ENCODE results near the gene CIROP.

CIROP gene

DNA sequence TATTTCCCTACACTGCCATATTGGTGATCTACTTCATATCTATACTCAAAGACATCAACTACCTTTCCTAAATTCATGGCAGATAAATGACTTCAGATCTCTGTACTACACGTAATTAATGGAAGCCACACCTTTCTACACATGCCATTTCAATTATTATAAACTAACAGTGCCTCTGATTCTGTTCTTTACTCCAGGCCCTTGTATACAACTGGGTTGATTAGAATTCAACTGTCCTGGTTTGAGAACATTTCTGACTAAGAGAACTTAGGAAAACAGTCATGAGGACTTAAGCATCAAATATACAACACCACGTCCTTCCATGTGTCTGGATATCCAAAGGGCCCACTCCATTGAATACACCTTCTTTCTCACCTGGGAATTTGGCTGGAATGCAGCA lies 11.7 kb downstream of the CIROP start:
- DNase-seq = no peak

DNA sequence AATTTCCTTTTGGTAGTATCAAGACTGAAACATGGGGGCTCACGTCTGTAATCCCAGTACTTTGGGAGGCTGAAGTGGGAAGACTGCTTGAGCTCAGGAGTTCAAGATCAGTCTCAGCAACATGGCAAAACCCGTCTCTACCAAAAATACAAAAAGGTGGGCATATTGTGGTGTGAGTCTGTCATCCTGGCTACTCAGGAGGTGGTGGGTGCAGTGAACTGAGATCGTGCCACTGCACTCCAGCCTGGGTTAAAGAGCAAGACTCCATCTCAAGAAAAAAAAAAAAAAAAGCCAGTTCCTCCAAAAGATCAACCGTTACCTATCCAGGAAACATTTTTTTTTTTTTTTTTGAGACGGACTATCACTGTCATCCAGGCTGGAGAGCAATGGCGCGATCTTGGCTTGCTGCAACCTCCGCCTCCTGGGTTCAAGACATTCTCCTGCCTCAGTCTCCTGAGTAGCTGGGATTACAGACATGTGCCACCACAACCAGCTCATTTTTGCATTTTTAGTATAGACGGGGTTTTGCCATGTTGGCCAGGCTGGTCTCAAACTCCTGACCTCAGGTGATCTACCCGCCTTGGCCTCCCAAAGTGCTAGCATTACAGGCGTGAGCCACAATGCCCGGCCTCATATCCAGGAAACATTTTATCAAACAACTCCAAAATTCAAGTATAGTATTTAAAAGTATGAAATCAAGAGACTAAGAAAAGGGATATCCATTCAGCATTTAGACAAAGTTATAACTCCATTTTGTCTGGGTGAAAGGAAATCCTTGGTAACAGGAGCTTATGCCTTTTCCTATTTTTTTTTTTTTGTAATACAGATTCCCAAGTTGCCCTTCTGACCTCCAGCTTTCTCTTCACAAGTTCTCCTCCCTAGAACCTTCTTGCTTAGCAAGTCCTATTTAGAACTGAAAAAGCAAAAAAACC lies 13.2 kb downstream of the CIROP start:
- no peak for DNase-seq

DNA sequence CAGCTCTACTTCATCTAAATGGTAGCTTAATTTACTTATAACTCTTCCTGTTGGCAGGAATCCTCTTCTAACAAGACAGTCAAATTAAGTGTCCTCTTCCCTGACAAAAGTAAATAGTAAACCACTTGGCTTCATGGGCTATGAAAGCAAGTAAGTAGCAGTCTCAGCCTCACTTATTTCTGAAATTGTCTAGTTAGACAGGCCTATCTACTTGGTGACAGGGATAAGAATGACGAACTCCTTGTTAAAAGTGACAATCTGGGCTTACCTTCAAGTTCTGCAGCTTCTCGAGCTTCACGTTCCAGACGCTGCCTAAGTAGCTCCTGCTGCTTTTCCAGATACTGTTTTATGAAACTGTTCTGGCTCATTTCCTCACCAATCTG lies 14.5 kb downstream of the CIROP start:
- no peak for DNase-seq

DNA sequence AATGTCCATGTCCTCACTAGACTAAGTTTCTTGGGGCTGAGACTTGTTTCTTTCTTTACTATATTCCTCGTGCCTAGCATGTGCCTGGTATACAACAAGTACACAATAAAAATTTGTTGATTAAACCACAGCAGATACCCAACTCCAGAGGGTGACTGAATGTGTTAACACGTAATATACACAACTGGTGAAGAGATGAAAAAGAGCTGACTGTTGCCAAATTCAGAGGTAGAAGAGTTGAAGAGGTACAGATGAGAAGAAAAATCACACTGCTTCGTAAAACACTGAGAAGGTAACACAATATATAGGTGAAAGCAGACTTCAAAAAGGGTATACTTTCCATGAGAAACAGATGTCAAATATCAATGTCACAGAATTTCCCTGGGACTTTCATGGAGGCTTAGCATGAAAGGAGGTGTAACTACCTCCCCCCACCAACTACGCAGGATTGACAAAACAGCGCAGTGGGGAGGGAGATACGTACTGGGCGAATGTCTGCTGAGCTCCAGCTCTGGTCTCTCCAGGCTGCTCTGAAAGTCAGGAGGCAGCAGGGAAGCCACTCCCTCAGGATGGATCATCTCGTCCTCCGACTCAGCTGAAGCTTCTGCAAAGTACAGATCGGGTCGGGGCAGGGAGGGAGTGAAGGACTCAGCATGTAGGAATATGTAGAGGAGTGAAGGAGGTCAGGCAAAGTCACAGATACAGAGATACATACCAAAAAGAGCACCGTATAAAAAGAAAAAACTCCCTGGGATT lies 15.1 kb downstream of the CIROP start:
- no peak for DNase-seq

DNA sequence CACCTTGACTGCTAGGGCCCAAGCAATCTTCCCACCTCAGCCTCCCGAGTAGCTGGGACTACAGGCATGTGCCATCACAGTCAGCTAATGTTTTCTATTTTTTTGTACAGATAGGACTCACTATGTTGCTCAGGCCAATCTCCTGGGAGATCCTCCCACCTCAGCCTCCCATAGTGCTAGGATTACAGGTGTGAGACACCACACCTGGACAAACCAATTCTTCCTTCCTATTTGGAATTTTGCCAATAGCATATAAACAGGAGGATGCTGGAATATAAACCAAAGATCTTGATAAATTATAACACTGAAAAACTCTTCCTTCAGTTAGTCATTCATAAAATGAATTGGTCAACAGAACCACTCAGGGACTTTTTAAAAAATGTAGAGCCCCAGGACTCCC lies 18.2 kb downstream of the CIROP start:
- DNase-seq = no peak

DNA sequence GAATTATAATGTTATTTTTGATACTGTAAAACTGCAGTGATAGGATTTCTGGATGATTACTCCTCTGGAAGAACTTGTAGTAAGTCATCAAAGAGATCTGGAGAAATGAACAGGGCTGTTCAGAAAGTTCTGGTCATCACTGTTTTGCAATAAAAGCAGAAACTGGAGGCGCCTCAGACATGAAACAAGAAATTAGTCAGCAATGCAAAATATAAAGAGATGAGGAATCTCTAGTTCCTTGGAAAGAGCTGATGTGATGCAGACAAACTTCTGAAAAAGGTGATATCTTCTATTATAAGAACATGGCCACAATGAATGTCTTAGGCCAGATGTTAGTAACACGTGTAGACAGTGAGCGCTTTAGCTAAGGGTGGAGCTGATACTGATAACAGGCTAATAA lies 19.3 kb downstream of the CIROP start:
- no peak for DNase-seq

DNA sequence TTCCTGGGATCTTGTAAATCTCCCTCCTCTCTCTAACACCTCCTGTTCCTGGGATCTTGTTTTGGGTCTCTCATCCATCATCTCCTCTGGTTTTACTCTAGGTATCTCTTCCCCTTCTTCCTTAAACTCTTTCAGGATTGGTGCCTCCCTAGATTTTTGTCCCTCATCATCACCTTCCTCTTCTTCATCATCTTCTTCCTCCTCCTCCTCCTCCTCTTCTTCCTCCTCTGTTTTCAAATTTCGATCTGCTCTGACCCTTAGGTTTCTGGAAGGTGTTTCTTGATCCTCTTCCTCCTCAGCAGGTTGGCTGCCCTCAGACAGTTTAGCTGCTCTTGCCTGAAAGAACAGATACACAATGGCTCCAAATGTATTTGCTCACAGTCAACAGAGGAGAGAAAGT lies 24.3 kb downstream of the CIROP start:
- DNase-seq = no peak

DNA sequence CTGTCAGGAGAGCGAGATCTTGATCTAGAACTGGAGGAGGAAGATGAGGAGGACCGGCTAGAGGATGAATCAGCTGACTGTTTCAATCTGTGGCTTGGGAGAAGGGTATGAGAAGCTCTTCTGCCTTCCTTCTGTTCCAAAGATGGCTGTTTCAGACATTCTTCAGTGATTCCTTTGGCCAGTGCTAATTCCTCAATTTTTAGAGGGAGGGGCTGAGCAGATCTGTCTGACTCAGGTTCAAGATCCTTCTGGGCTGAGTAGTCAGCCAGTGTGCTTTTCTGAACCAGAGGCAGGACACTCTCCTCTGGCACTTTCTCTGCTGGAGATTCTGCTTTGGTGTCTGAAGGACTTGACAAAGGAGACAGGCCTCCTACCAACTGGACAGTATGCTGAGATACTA lies 25.1 kb downstream of the CIROP start:
- no peak for DNase-seq

DNA sequence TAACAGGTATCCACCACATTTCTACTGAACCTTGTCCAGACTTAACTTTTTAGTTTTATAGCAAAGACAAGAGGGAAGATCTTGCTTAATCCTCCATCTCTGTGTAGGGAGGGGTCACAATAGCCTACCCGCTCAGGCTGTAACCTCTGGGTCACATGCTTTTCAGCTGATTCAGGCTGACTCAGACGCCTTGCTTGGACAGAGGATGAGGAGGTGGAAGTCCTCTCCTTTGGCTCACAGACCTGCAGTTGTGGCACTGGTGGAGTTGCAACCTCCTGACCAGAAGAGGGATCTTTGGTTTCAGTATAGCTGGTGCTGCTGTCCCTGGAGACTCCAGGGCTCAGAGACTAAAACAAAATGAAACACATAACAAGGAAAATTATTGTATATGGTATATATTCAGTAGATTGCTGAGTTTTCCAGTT lies 26.1 kb downstream of the CIROP start:
- DNase-seq = no peak

DNA sequence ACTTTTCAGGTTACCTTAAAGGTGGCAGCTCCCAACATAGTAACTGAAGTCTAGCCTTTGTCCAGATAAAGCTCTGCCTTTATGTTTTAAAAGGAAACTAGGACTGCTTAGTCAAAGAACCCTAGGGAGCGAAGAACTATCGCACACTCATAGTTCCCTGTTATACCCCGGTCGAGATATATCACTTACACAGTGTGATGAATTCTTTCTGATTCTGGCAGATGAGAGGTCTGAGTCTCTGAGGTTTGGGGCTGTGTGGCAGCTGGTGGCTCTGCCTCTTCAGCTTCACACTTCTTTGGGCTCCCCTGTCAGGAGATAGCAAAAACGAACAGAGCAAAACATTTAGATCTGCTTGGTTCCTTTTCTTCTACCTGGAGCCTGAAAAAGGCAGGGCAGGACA lies 26.8 kb downstream of the CIROP start:
- no peak for DNase-seq

DNA sequence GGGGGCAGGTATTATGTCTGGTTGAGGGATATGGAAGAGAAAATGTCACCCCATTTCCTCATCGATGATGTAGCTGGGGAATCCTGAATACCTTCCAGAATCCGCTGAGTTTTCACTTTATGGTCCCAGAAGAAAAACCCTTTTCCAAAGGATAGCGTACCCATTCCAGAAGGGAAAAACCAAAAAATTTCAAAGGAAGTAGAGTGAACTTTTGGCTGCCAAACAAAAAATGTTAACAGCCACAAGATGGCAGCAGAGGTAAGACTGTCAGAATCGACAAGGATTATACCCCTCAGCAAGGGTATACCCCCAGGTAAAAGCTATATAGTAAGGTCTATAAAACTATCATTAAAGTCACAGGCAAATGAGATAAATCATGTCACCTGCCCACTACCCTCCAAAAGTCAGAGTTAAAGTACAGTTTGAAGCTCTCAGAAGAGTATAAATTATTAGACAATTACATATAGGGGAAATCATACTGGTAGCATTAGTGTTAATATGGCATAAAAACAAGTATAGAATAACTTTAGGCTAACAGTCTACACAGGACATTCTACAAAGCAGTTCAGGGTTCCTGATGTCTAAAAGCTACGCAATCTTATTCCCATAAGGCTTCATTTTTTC lies 27.9 kb downstream of the CIROP start:
- peak; percentile 54 for DNase-seq

DNA sequence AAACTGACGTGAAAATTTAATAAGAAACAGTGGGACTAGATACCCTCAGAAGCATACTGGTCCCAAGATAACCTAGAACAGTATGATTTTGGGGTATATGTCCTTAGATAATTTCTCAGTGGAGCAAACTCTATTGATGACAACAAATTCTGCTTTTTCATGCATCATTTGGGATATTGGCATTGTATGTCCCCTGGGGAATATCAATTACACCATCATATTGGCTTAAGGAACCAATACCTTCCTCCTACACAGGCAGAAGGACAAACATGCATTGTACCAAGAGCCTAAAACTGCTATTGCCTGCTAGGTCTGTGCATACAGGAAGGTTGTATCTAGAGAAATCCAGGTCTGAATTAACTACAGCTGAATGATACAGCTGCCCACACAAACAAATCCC lies 29.9 kb downstream of the CIROP start:
- DNase-seq = no peak

DNA sequence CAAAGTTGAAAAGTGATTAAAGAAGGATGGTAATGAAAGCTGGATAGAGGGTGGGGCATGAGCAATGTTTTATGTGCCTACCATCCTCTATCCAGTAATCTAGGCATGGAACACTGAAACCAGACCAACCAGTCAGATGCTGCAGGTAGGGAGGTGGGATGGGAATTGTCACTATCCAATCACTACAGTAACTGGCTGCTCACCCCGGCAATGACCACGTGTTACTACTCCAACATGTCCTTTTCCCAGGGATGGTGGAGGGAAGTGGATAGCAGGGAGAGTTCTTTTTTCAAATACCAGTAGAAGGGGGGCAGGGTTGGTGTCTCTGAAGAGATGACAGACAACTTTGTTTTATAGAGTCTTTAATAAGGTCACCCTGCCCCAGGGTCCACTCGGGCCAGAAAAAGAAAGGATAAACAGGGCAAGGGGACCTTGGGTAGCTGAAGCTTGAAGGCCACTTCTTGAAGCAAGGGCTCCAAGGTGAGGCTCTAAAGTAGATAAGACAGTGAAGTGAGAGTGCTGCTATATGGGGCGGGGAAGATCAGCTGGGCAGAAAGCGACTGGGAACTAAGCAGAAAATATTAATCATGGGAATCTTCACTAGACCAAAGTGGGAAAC lies 32.8 kb downstream of the CIROP start:
- no peak for DNase-seq

DNA sequence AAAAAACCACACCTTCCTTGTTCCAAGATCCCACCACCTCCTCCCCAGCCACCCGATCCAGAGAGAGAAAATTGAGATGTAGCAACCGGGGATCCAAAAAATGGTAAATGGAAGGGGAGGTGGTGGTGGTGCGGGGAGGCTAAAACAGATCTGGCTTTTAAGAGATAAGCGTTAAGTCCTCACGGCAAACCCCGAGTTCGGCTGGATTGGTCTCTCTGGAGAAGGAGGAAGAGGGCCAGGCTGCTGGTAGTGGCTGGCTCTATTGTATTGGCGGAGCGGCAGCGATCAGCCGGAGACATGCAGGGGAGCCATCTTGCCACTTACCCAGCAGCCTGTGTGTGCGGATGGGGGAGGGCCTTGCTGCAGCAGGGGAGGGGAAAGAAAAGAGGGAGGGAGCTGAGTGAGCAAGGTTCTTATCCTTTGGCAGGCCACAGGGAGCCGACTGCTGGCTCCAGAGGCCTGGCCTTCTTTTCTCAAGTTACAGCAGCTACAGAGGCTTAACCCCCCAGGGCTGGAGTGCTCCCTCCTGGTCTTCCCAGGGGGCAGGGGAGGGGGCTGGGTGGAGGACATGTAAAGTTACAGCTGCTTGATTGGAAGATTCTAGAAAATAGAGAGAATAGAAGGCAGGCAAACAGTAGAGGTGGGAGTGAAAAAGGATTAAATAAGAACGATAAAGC lies 33.4 kb downstream of the CIROP start:
- DNase-seq = peak; percentile 77

DNA sequence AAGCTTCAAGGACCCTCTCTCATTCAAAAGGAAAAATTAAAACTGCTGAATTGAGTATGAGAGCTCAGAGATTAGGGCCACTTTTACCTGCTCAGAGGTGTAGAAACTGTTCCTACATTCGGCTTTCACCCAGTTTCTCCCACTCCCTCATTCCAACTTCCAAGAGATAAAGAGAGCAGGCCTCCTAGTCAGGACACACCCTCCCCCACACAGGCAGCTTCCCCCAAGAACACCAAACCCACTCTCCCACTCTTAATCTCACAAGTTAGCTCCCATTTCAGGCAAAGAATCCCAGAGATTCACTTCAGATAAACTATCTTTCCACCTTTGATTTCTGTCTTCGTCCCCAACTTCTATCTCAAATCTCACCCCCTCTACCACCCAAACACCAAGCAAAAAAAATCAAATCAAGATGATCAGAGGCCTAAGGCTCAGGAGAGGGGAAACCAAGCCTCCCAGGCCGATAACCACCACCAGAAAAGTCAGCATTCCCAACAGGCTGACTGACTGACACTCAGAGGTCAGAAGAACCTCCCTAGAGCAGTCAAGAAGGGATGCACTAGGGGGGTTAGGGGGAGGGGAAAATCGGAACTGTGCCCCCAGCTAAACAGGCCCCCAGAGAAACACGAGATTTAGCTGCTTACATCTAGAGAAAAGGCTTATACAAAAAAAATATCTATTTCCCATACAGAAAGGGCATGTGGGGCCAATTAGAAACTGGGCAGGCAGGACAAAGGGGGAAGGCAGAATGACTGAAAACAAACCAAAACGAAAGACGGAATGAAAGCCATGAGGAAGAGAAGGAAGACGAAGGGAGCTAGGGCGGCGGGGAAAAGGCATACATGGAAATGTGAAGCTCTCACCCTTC lies 34.3 kb downstream of the CIROP start:
- no peak for DNase-seq

DNA sequence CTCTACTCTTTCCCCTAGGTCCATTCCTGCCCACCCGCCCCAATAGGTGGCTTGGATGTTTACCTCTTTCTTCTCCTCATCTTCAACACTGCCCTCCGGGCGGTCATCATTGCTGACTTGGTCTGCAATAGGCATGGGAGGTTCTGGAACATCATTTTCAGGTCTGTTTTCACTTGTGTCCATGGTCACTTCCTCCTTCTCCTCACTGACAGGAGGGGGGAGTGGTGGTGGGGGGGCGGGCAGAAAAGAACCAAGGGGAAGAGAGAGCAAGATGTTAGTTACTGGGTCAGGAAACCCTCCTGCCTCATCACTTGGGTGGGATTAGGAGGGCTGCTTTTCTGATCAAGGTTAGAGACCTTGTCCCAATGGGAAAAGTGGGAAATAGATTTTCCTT lies 35.4 kb downstream of the CIROP start:
- no peak for DNase-seq

DNA sequence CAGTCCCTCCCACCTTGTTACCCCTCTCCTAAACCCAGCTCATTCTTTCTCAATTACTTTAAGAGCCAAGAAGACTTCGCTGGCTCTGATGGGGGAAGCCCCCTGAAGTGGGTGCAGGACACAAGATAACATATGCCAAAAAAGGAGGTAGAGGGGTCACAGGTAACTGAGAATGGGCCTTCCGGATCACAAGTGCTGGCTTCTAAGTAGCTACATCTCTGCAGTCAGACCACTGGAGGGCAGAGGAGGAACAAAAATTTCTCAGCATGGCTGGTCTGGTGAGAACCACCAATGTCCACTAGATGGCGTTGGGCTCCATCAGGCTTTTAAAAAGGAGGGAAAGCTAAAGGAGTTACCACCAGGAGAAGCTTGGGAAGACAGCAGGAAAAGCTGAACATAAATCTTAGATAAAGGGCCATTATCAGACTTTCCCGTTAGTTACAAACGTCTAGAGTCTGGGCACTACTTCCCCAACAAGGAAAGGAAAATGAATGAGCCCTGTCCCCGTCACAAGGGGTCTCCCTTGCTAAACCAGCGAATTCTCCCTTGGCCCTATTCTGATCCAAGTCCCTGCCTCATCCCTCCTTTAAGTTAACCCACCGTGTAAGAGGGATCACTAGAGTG lies 35.9 kb downstream of the CIROP start:
- DNase-seq = peak; percentile 78

DNA sequence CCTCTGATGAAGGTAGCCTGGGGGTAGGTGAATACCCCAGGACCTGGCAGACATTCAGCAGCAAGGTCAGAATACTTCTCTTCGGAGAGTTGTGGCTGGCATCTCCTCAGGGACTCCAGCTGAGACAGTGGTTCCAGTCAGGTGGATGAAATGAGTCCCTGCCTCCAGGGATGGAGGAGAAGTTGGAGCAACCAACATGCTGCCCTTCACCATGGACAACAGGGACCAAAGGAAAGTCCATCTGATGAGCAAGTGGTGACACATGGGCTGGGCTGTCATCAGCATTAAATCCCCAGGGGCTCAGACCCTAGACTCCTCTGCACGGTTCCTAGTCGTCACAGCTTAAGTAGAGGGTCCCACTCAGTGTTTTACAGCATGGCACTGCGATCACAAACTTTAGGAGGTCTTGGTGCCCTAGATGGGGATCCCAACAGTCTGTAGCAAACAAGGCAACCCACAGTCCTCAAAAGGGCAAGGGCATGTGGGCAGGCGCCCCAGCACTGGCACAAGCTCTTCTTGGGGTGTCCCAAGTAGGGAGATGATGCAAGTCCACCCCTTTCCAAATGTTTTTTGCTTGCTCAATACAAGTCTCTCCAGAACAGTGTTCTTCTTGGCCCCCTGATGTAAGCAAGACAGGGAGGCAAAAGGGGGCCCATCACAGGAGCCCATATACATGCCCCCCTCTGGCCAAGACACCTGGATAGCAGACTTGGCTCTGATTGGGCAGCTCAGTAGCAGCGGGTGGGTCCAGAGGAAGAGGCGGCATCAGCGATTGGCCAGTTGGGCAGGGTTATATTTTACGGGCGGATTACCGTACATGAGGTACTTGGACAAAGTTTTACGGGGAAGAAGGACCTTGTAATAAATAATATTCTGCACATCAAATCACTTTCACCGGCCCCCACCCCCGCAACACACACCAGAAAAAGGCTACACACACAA lies 36.7 kb downstream of the CIROP start:
- DNase-seq = no peak

DNA sequence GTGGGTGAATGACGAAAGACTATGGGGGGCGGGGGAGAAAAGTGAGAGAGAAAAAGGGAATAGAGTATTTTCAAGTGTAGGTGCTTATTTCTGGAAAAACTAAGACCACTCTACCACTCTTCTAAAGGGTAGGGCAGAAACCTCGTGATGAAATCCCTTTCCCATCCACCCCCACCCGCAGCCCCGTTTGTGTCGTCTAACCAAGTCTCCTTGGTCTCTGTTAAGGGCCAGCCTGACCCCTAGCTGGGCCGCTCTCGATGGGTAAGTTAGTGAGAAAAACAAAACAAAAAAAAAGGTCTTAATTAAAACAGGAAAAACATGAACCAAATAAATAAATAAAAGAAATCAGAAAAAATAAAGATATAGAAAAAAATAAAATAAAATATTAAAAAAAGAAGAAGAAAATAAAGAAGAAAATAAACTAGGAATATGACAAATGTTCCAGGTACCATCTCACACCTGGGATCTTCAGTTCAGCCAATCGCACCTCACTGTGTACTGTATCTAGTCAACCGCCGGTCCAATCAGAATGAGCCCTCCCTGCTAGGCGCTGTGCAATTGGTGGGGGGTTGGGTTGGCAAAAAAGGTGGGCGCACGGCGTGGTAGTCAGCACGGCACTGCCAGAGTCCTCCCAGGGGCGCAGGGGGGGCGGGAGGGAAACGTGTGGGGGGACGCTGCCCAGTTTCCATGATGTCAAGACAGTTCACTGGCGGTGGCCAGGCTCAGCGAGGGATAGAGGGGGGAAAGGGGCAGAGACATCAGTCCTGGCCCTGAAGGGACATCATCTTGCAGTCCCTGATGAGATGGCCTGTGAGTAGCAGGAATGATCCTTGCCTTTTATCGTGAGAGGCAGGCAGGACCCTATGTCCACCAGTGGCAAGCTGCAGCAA lies 37.7 kb downstream of the CIROP start:
- DNase-seq = no peak

All from CD4-positive, alpha-beta T cell treated with Interleukin-4 for 4 hours (primary cell).